PC-9 (cell line): ENCODE measurements around the gene STK10. TPM values are rescaled to one million over a fixed set of nuclear protein-coding genes. Genes with fewer than 3 reads are reported as not detected.

Experiments
- BruUV-seq: library from RNA; stranded (reverse); fragments of 400-500 nt; replicated peaks from 2 replicates; lab custom pipeline; 2021; lab: Mats Ljungman, UMichigan
- CTCF ChIA-PET: fragments of 300-600 bp; sonication (Branson Sonifier 250); formaldehyde crosslinking; loops from one replicate; lab custom pipeline; 2022; ENCODE audit warnings: antibody characterized with exemption; lab: Charles Lee
- POLR2A ChIA-PET: fragments of 300-600 bp; sonication (Branson Sonifier 250); formaldehyde crosslinking; loops from one replicate; lab custom pipeline; 2022; ENCODE audit warnings: antibody characterized with exemption; ENCODE audit not compliant: unreplicated experiment; lab: Charles Lee
- DNase-seq, 2 experiments: peaks; one replicate each; pipeline versions ENCODE4 v3.0.0 to v3.0.0-alpha.2; 2015 to 2022; ENCODE audit warnings: mixed read lengths in 1 of 2
- H2AFZ ChIP-seq: fragments of 200-600 bp; sonication (generic); 2 replicates; pipeline ENCODE4 v1.8.1; 2017; ENCODE audit warnings: antibody characterized with exemption
- H3F3A ChIP-seq: fragments of 200-600 bp; sonication (generic); 2 replicates; pipeline ENCODE4 v1.8.1; 2017; ENCODE audit warnings: antibody characterized with exemption, mild to moderate bottlenecking, low read depth; ENCODE audit not compliant: insufficient read depth
- H3K27ac ChIP-seq: fragments of 200-600 bp; sonication (generic); 2 replicates; pipeline ENCODE4 v1.6.1; 2016; ENCODE audit warnings: mixed run types
- H3K27me3 ChIP-seq: fragments of 200-600 bp; sonication (generic); 2 replicates; pipeline ENCODE4 v1.6.1; 2016; ENCODE audit warnings: low read depth, mixed run types; ENCODE audit not compliant: insufficient read depth
- H3K36me3 ChIP-seq: fragments of 200-600 bp; sonication (generic); 2 replicates; pipeline ENCODE4 v1.6.1; 2016; ENCODE audit warnings: low read depth, mixed run types
- H3K4me1 ChIP-seq: fragments of 200-600 bp; sonication (generic); replicated peaks from 2 replicates; pipeline ENCODE4 v1.6.1; 2016; ENCODE audit warnings: mixed run types; ENCODE audit not compliant: insufficient read depth
- H3K4me2 ChIP-seq: fragments of 200-600 bp; sonication (generic); 2 replicates; pipeline ENCODE4 v1.6.1; 2017; ENCODE audit warnings: mixed run types
- H3K4me3 ChIP-seq: fragments of 200-600 bp; sonication (generic); 2 replicates; pipeline ENCODE4 v1.6.1; 2016; ENCODE audit warnings: mixed run types
- H3K79me2 ChIP-seq: fragments of 200-600 bp; sonication (generic); 2 replicates; pipeline ENCODE4 v1.6.1; 2017; ENCODE audit warnings: low read depth, mixed run types
- H3K9me2 ChIP-seq: fragments of 200-600 bp; sonication (generic); 2 replicates; pipeline ENCODE4 v1.8.1; 2017; ENCODE audit warnings: mild to moderate bottlenecking; ENCODE audit not compliant: insufficient read depth
- H3K9me3 ChIP-seq: fragments of 200-600 bp; sonication (generic); 2 replicates; pipeline ENCODE4 v1.8.1; 2016; ENCODE audit warnings: low read depth; ENCODE audit not compliant: insufficient read depth
- H4K20me1 ChIP-seq: fragments of 200-600 bp; sonication (generic); 2 replicates; pipeline ENCODE4 v1.8.1; 2017; ENCODE audit not compliant: insufficient read depth
- EZH2 ChIP-seq: fragments of 200-600 bp; sonication (generic); IDR thresholded peaks from 2 replicates; pipeline ENCODE4 v1.8.0; 2017; ENCODE audit warnings: antibody characterized with exemption, low read depth
- intact Hi-C: fragments of 100-400 bp; cut with micrococcal nuclease; formaldehyde crosslinking; loops from one replicate; pipeline ENCODE4 v1.10.0; 2022; ENCODE audit not compliant: unreplicated experiment
- total RNA-seq: library from RNA; stranded (reverse); gene quantifications from 2 replicates; pipeline ENCODE4 v1.2.3, GENCODE V29; 2021
- TF ChIP-seq, protein P1 (sequence below): fragments of 200-600 bp; sonication (generic); conservative IDR thresholded peaks from 2 replicates; pipeline ENCODE4 v1.6.1; 2017; ENCODE audit warnings: mixed run types, antibody characterized with exemption, mild to moderate bottlenecking, moderate library complexity

STK10 gene
- total RNA-seq, 1 experiment from 2014 or later = 31.5 TPM

DNA sequence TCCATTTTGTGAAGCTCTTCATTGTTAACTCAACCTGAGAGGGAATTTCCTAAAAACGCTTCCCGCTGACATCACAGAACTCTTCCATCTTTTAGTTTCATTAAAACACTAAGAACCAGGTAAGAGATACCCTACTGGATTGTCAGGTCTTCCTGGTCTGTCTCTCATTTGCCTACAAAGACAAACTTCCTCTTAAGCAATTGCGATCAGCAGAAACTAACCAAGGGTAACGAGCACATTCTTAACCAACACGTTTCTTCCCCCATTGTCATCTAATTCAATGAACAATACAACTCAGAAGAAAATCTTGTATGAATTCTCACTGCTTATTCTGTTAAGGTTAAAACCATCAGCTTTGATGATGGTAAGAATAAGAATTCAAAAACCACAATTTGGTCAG is 188.1 kb downstream of the STK10 start:
- H3K27me3 ChIP-seq = no peaks in the 10 kb centered on the region
- H3K4me2 ChIP-seq = no peak overlapping the region
- peaks cover 48% of the 10 kb centered on the region for H4K20me1 ChIP-seq
- intact Hi-C loops = no loop called here
- no peaks in the 10 kb centered on the region; the same call in 1 of the 2 replicates for H3F3A ChIP-seq
- no peak overlapping the region for H2AFZ ChIP-seq
- no peak for TF ChIP-seq EZH2
- TF ChIP-seq, protein P1, sequence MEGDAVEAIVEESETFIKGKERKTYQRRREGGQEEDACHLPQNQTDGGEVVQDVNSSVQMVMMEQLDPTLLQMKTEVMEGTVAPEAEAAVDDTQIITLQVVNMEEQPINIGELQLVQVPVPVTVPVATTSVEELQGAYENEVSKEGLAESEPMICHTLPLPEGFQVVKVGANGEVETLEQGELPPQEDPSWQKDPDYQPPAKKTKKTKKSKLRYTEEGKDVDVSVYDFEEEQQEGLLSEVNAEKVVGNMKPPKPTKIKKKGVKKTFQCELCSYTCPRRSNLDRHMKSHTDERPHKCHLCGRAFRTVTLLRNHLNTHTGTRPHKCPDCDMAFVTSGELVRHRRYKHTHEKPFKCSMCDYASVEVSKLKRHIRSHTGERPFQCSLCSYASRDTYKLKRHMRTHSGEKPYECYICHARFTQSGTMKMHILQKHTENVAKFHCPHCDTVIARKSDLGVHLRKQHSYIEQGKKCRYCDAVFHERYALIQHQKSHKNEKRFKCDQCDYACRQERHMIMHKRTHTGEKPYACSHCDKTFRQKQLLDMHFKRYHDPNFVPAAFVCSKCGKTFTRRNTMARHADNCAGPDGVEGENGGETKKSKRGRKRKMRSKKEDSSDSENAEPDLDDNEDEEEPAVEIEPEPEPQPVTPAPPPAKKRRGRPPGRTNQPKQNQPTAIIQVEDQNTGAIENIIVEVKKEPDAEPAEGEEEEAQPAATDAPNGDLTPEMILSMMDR = no peak
- BruUV-seq = no TSS peak
- peaks cover 9% of the 10 kb centered on the region; the same call in 1 of the 2 replicates for H3K36me3 ChIP-seq
- H3K9me3 ChIP-seq = no peaks in the 10 kb centered on the region
- no peak overlapping the region for H3K27ac ChIP-seq
- no peak for DNase-seq
- H3K9me2 ChIP-seq = no peaks in the 10 kb centered on the region
- H3K79me2 ChIP-seq = peaks cover 97% of the 10 kb centered on the region
- POLR2A ChIA-PET = interaction anchor here (0.6 kb wide), 1 partner anchor 408 kb away, joined by 5 read pairs; no protein-coding TSS in a partner anchor
- H3K4me3 ChIP-seq = no peak overlapping the region
- CTCF ChIA-PET = no interaction called here
- H3K4me1 ChIP-seq = peaks cover 29% of the 10 kb centered on the region

DNA sequence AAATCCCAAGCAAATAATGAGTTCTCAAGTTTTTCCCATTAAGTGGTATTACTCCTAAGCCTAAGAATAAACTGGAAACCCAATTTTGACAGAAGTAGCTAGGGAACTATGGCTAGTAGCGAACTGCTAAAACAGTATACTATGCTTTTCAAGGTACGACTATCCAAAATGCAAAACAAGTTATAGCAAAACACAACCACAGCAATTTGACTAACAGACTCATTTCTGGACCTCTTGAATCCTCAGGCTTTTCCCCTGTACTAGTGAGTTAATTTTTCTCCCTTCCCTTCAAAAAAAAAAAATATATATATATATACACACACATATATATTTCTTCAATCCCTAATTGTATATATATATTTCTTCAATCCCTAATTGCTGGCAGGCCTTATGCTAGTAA is 188.9 kb downstream of the STK10 start:
- no peak for DNase-seq
- CTCF ChIA-PET = no interaction called here
- no TSS peak for BruUV-seq
- H3K27ac ChIP-seq = no peak overlapping the region
- no peaks in the 10 kb centered on the region for H3K9me2 ChIP-seq
- no peak for TF ChIP-seq EZH2
- TF ChIP-seq, protein P1 = no peak
- intact Hi-C loops = no loop called here
- H3K4me1 ChIP-seq = peaks cover 21% of the 10 kb centered on the region
- H3K9me3 ChIP-seq = no peaks in the 10 kb centered on the region
- POLR2A ChIA-PET = interaction anchor here (0.6 kb wide), 1 partner anchor 409 kb away, joined by 5 read pairs; no protein-coding TSS in a partner anchor
- peaks cover 44% of the 10 kb centered on the region for H4K20me1 ChIP-seq
- peaks cover 96% of the 10 kb centered on the region for H3K79me2 ChIP-seq
- H2AFZ ChIP-seq = no peak overlapping the region
- H3K4me2 ChIP-seq = no peak overlapping the region
- H3K4me3 ChIP-seq = no peak overlapping the region
- H3K27me3 ChIP-seq = no peaks in the 10 kb centered on the region
- peaks cover 9% of the 10 kb centered on the region; the same call in 1 of the 2 replicates for H3K36me3 ChIP-seq
- H3F3A ChIP-seq = no peaks in the 10 kb centered on the region; the same call in 1 of the 2 replicates

DNA sequence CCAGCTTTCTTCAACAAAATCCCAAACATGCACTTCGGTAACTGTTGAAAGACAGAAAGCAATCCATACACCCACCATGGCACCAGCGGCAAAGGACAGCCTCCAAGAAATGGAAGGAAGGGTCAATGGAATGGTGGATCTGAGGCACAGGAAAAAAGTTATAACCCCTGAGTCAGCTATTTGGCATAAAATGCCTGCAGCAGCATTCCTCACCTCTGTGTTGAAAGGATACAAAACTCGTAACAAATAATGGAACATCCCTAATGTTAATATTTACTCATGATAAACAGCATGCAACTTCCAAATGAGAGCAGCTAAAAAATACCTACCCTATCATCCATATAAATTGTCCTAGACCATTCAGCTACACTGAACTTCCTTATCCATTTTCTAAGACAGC is 191.0 kb downstream of the STK10 start:
- Histone ChIP-seq H3K4me2 (no peak overlapping the region), H3K9me2 (no peaks in the 10 kb centered on the region), H3K4me3 (no peak overlapping the region), H4K20me1 (peaks cover 28% of the 10 kb centered on the region), H3K27me3 (no peaks in the 10 kb centered on the region), H3K79me2 (peaks cover 96% of the 10 kb centered on the region), H3F3A (no peaks in the 10 kb centered on the region), H3K27ac (no peak overlapping the region), H3K36me3 (peaks cover 7% of the 10 kb centered on the region; the same call in 1 of the 2 replicates), H3K9me3 (no peaks in the 10 kb centered on the region), H3K4me1 (peaks cover 11% of the 10 kb centered on the region; the same call in 1 of the 2 replicates), H2AFZ (no peak overlapping the region)
- BruUV-seq = no TSS peak
- TF ChIP-seq EZH2 = no peak
- TF ChIP-seq, protein P1 = no peak
- ChIA-PET POLR2A (no interaction called here), CTCF (no interaction called here)
- intact Hi-C loops = no loop called here
- DNase-seq = no peak
